ENCODE data around the gene UBR4.

DNA sequence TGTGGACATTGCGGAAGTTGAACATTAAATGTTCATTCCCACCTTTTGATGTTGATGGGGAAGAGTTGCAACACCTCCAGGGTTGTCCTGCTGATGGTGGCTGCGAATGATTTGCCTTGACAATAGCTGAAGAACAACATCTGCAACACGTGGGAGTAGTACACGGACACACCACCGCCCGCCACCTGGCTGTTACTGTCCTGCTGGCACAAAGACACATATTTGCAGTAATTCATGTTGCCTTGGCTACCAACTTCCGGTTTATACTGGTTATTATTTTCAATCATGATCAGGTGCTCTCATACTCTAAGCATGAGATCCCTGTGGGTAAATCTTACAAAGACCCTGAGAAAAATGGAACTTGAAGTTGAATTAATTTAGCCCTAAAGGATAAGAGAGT, 55.2 kb downstream of the UBR4 start:
- TF ChIP-seq POLR2A (IDR thresholded peaks at IDR 0.05): no peak
- TF ChIP-seq, protein P1, sequence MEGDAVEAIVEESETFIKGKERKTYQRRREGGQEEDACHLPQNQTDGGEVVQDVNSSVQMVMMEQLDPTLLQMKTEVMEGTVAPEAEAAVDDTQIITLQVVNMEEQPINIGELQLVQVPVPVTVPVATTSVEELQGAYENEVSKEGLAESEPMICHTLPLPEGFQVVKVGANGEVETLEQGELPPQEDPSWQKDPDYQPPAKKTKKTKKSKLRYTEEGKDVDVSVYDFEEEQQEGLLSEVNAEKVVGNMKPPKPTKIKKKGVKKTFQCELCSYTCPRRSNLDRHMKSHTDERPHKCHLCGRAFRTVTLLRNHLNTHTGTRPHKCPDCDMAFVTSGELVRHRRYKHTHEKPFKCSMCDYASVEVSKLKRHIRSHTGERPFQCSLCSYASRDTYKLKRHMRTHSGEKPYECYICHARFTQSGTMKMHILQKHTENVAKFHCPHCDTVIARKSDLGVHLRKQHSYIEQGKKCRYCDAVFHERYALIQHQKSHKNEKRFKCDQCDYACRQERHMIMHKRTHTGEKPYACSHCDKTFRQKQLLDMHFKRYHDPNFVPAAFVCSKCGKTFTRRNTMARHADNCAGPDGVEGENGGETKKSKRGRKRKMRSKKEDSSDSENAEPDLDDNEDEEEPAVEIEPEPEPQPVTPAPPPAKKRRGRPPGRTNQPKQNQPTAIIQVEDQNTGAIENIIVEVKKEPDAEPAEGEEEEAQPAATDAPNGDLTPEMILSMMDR (IDR thresholded peaks at IDR 0.05): no peak
